ENCODE results near the gene CENPN.

The CENPN gene

GRCh38 chr16:80992676-80993293 is 14.2 kb upstream of the CENPN start:
- no peak for DNase-seq

GRCh38 chr16:80993307-80993706 is 13.7 kb upstream of the CENPN start:
- no peak for DNase-seq

GRCh38 chr16:80993834-80994233 is 13.2 kb upstream of the CENPN start:
- DNase-seq, result no peak

DNA sequence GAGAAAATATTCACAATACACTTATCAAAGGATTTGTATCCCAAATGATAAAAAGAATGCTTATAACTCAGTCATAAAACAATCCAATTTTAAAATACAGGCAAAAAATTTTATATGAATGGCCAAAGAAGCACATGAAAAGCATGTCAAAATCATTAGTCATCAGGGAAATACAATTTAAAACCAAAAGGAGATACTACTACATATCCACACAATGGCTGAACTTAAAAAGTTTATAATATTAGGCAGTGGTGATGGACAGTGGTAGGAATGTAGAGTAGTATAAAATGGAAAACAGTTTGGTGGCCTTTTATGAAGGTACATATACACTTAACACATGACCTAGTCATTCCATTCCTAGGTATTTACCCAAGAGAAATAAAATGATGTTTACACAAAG is 12.6 kb upstream of the CENPN start:
- DNase-seq, result no peak

- no peak for DNase-seq
Measured at GRCh38 chr16:80996688-80997138, 10.3 kb upstream of the CENPN start.

- DNase-seq, result no peak
Measured at GRCh38 chr16:80997139-80997798, 9.7 kb upstream of the CENPN start.

- no peak for DNase-seq
Measured at GRCh38 chr16:80997964-80998620, 8.9 kb upstream of the CENPN start.

DNA sequence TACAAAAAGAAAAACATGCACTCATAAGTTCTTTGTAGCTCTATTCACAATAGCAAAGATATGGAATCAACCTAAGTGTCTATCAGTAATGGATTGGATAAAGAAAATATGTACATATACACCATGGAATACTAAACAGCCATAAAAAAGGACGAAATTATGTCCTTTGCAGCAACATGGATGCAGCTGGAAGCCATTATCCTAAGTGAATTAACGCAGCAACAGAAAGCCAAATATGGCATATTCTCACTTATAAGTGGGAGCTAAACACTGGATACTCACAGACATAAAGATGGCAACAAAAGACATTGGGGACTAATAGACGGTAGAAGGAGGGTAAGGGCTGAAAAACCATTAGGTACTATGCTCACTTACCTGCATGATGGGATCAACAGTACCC is 6.1 kb upstream of the CENPN start:
- no peak for DNase-seq

- no peak for DNase-seq
Measured at GRCh38 chr16:81001330-81001729, 5.7 kb upstream of the CENPN start.

- DNase-seq, result no peak
Measured at GRCh38 chr16:81003064-81003463, 4.0 kb upstream of the CENPN start.

DNA sequence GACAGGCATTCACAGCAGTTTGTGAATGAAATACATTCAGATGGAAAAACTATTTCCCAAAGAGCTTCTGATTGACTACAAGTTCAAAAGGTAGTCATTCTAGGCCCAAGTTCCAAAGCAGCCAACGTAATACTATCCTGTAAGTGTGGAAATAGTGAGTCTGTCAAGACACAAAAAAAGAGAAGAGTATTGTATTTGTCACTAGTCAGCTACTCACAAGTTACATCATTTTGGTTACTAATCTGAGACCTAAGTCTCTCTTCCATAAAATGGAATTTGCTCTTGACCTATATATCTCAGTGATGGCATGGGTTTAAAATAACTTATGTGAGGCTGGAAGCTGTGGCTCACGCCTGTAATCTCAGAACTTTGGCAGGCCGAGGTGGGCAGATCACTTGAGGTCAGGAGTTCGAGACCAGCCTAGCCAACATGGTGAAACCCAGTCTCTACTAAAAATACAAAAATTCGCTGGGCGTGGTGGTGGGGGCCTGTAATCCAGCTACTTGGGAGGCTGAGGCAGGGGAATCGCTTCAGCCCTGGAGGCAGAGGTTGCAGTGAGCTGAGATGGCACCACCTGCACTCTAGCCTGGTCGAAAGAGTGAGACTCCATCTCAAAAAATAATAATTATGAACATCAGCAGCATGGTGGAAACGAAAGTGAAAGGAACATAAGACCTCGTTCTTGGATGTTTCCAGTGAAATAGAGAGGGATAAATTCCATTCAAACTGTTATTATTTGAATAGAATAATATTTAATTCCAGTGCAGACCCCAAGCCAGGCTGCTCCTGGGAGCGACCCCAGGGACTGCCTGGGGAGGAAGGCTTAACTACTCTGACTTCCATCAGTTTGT is 3.2 kb upstream of the CENPN start:
- DNase-seq, result no peak

DNA sequence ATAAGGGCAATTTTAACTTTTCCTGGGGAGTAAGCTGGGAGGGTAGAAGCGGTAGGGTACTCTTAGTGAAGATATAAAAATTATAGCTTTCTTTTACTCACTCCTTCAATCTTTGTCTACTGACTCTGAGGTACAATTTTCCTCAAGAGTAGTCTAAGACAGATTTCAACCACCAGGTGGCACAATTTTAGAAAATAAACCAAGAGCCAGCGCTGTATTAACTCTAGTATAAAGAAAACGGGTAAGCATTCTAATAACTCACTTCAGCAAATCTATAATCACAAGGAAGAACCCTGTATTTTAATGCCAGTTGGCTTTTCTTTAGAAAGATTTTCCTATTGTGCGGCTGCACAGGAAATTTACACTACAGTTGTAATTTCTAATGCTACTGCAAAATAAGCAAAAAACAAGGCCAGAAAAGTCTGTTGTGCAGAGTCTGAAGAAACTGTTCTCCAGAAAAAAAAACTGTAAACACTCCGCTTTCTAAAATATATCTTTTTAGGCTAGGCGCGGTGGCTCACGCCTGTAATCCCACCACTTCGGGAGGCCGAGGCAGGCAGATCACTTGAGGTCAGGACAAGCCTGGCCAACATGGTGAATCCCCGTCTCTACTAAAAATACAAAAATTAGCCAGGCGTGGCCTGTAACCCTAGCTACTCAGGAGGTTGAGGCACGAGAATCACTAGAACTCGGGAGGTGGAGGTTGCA is 2.2 kb upstream of the CENPN start:
- DNase-seq, result no peak

GRCh38 chr16:81005610-81006161 is 1.3 kb upstream of the CENPN start:
- no peak for DNase-seq

DNA sequence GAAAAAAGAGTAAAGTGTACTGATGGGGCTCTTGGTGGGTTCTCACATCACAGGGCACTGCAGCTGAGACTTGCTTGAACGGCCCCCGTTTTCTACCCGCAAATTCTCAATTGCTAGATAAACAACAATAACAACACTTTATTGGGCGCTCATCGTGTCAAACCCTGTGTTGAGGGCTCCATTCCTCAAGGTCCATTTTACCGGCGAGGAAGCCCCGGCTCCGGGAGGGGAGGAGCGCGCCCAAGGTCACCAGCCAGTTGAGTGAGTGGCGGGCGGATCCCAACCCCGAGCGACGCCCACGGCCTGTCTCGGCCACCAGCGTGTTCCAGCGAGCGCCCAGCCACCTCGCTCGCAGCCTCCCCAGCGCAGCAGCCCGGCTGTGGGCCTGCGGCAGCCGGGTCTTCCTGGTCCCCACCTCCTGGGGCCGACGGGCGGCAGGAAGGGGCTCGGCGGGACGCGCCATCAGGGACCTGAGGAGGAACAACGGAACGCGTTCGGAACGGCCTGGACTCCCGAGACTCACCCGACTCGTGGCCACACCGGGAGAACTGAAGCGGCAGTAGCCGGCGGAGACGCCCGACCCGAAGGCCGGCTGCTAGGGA is 702 bp upstream of the CENPN start:
- peak; percentile 75 for DNase-seq

DNA sequence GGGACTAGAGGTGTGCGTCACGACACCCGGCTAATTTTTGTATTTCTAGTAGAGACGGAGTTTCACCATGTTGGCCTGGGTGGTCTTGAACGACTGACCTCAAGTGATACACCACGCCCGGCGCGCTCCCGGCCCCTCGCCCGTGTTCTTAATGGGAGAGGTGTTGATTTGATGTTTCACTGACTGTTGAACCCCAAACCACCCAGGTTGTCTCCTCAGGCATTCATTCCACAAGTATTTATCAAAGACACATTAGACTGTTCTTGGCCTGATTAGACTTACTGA is 1.4 kb downstream of the CENPN start:
- DNase-seq, result no peak

GRCh38 chr16:81012974-81013373 is 6.0 kb downstream of the CENPN start:
- no peak for DNase-seq

DNA sequence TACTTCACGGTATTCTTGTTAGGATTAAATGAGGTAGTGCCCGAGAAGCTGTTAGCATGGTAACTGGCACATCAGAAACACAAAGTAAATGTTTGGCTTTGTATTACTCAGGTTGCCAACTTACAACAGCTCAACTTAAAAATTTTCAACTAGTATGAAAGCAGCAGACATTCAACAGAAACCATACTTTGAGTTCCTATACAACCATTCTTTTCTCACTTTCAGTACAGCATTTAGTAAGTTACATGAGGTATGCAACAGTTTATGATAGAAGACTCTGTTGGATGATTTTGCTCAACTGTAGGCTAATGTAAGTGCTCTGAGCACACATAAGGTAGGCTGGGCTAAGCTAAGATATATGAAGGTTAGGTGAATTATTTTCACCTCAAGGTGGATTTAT is 7.7 kb downstream of the CENPN start:
- no peak for DNase-seq

GRCh38 chr16:81018496-81018895 is 11.5 kb downstream of the CENPN start:
- no peak for DNase-seq

- no peak for DNase-seq
Measured at GRCh38 chr16:81026429-81026828, 19.4 kb downstream of the CENPN start.

GRCh38 chr16:81029930-81030604 is 23.1 kb downstream of the CENPN start:
- no peak for DNase-seq

DNA sequence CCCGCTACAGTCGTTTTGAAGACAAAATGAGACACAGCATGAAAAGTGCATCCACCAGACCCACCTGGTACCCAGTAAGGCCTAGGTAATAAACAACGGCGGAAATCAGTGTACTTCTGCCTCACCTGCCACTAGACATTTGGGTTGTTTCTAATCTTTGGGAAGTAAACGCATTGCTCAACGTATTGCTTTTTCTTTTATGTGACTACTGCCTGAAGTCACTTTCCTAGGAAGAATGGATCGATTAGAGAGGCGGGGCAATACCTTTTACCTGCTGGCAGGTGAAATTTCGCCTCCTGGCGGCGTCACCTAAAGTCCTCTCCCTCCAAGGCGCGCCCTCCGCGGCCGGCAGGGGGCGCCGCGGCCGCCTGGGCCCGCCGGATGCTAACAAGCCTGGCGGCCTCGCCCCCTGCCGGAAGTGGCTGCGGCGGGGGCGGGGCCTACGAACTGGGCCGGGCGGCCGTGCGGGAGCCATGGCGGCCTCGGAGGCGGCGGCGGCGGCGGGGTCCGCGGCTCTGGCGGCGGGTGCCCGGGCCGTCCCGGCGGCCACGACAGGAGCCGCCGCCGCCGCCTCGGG is 28.5 kb downstream of the CENPN start, which contains the start of gene ATMIN:
TSS of gene ATMIN (plus strand) at position 445 of the 577 bp plus-strand sequence. CDS start at position 474, 29 bp downstream.
- peak; percentile 80 for DNase-seq
